ENCODE results near the gene TMEM154.

The TMEM154 gene

GRCh38 chr4:152677117-152677516 is 2.7 kb downstream of the TMEM154 start:
- Histone ChIP-seq H3K79me1 (replicated peaks; ENCODE audit: low read length, poor library complexity, severe bottlenecking) (peaks cover 16% of the 10 kb centered on the region), H2BK120ac (ENCODE audit: low read depth, low read length) (no peak overlapping the region), H3K4me1 (ENCODE audit: control insufficient read depth, insufficient read depth, low read depth, low read length) (peaks cover 7% of the 10 kb centered on the region), H2BK12ac (ENCODE audit: low read length in 2 of 2) (no peak overlapping the region), H3K9me3 (ENCODE audit: control insufficient read depth, low read length) (no peaks in the 10 kb centered on the region), H4K91ac (ENCODE audit: low read length) (no peak overlapping the region), H2BK5ac (ENCODE audit: low read depth, low read length, poor library complexity, severe bottlenecking) (no peak overlapping the region), H3K27me3 (ENCODE audit: control insufficient read depth in 1 of 2, insufficient read depth in 1 of 2, low read length in 2 of 2) (peaks cover 0 to 5% of the 10 kb centered on the region in 2 experiments), H2AFZ (ENCODE audit: low read depth, low read length) (no peak overlapping the region), H4K8ac (ENCODE audit: low read length) (no peak overlapping the region), H3K14ac (ENCODE audit: low read length in 2 of 2) (no peak overlapping the region), H3K27ac (ENCODE audit: low read length, poor library complexity, severe bottlenecking) (no peak overlapping the region), H3K9ac (ENCODE audit: low read length) (no peak overlapping the region), H2BK15ac (ENCODE audit: low read depth, poor library complexity, severe bottlenecking) (no peak overlapping the region), H3K23ac (ENCODE audit: low read length in 2 of 2) (peak overlapping the region in 1 of 2 experiments; percentile 30), H3K4ac (ENCODE audit: low read depth in 1 of 2, low read length in 2 of 2) (no peak overlapping the region), H3K18ac (ENCODE audit: low read depth in 1 of 2, low read length in 2 of 2) (no peak overlapping the region), H3K4me3 (ENCODE audit: insufficient read depth in 1 of 2, low read depth in 1 of 2, low read length in 2 of 2) (no peak overlapping the region), H3K36me3 (ENCODE audit: control insufficient read depth in 1 of 2, insufficient read depth in 2 of 2, low read depth in 1 of 2, low read length in 2 of 2) (no peaks in the 10 kb centered on the region), H3K4me2 (ENCODE audit: low read length, poor library complexity, severe bottlenecking) (no peak overlapping the region), H2AK5ac (ENCODE audit: low read length, severe bottlenecking) (no peak overlapping the region)
- DNase-seq = peak; percentile 19
- WGBS = no CpG with 5 or more reads among the region's 2 CpGs

- no peaks in the 10 kb centered on the region for H3K36me3 ChIP-seq (ENCODE audit: control insufficient read depth in 1 of 2, insufficient read depth in 2 of 2, low read depth in 1 of 2, low read length in 2 of 2)
- H3K4me2 ChIP-seq (ENCODE audit: low read length, poor library complexity, severe bottlenecking) = no peak overlapping the region
- H3K4me1 ChIP-seq (ENCODE audit: control insufficient read depth, insufficient read depth, low read depth, low read length) = peaks cover 5% of the 10 kb centered on the region
- H2BK120ac ChIP-seq (ENCODE audit: low read depth, low read length) = no peak overlapping the region
- DNase-seq = no peak
- no peak overlapping the region for H3K9ac ChIP-seq (ENCODE audit: low read length)
- no peak overlapping the region for H3K23ac ChIP-seq (ENCODE audit: low read length in 2 of 2)
- no peak overlapping the region for H2AFZ ChIP-seq (ENCODE audit: low read depth, low read length)
- H3K9me3 ChIP-seq (ENCODE audit: control insufficient read depth, low read length) = no peaks in the 10 kb centered on the region
- H4K91ac ChIP-seq (ENCODE audit: low read length) = no peak overlapping the region
- no peak overlapping the region for H3K18ac ChIP-seq (ENCODE audit: low read depth in 1 of 2, low read length in 2 of 2)
- peaks cover 0 to 5% of the 10 kb centered on the region in 2 experiments for H3K27me3 ChIP-seq (ENCODE audit: control insufficient read depth in 1 of 2, insufficient read depth in 1 of 2, low read length in 2 of 2)
- WGBS = 90% methylated on average over 1 of the region's 3 CpGs
- no peak overlapping the region for H3K4me3 ChIP-seq (ENCODE audit: insufficient read depth in 1 of 2, low read depth in 1 of 2, low read length in 2 of 2)
- H2BK15ac ChIP-seq (ENCODE audit: low read depth, poor library complexity, severe bottlenecking) = no peak overlapping the region
- H4K8ac ChIP-seq (ENCODE audit: low read length) = no peak overlapping the region
- no peak overlapping the region for H3K4ac ChIP-seq (ENCODE audit: low read depth in 1 of 2, low read length in 2 of 2)
- no peak overlapping the region for H3K14ac ChIP-seq (ENCODE audit: low read length in 2 of 2)
- peaks cover 19% of the 10 kb centered on the region for H3K79me1 ChIP-seq (replicated peaks; ENCODE audit: low read length, poor library complexity, severe bottlenecking)
- H2AK5ac ChIP-seq (ENCODE audit: low read length, severe bottlenecking) = no peak overlapping the region
- no peak overlapping the region for H2BK5ac ChIP-seq (ENCODE audit: low read depth, low read length, poor library complexity, severe bottlenecking)
- no peak overlapping the region for H2BK12ac ChIP-seq (ENCODE audit: low read length in 2 of 2)
- H3K27ac ChIP-seq (ENCODE audit: low read length, poor library complexity, severe bottlenecking) = no peak overlapping the region
These were observed 3.5 kb downstream of the TMEM154 start for GRCh38 chr4:152676052-152676854.

GRCh38 chr4:152674359-152674758 is 5.4 kb downstream of the TMEM154 start:
- H3K9me3 ChIP-seq (ENCODE audit: control insufficient read depth, low read length) = no peaks in the 10 kb centered on the region
- H3K79me1 ChIP-seq (replicated peaks; ENCODE audit: low read length, poor library complexity, severe bottlenecking) = peaks cover 25% of the 10 kb centered on the region
- no peak overlapping the region for H3K4me2 ChIP-seq (ENCODE audit: low read length, poor library complexity, severe bottlenecking)
- H2BK12ac ChIP-seq (ENCODE audit: low read length in 2 of 2) = no peak overlapping the region
- H3K9ac ChIP-seq (ENCODE audit: low read length) = no peak overlapping the region
- no peak overlapping the region for H2AFZ ChIP-seq (ENCODE audit: low read depth, low read length)
- WGBS = 89% methylated on average over 3 of the region's 3 CpGs
- no peak overlapping the region for H2BK120ac ChIP-seq (ENCODE audit: low read depth, low read length)
- no peak overlapping the region for H3K27ac ChIP-seq (ENCODE audit: low read length, poor library complexity, severe bottlenecking)
- H3K14ac ChIP-seq (ENCODE audit: low read length in 2 of 2) = no peak overlapping the region
- H4K8ac ChIP-seq (ENCODE audit: low read length) = no peak overlapping the region
- no peak overlapping the region for H3K4ac ChIP-seq (ENCODE audit: low read depth in 1 of 2, low read length in 2 of 2)
- DNase-seq = no peak
- H4K91ac ChIP-seq (ENCODE audit: low read length) = no peak overlapping the region
- no peaks in the 10 kb centered on the region for H3K36me3 ChIP-seq (ENCODE audit: control insufficient read depth in 1 of 2, insufficient read depth in 2 of 2, low read depth in 1 of 2, low read length in 2 of 2)
- H2AK5ac ChIP-seq (ENCODE audit: low read length, severe bottlenecking) = no peak overlapping the region
- H3K4me3 ChIP-seq (ENCODE audit: insufficient read depth in 1 of 2, low read depth in 1 of 2, low read length in 2 of 2) = no peak overlapping the region
- no peak overlapping the region for H2BK5ac ChIP-seq (ENCODE audit: low read depth, low read length, poor library complexity, severe bottlenecking)
- H3K27me3 ChIP-seq (ENCODE audit: control insufficient read depth in 1 of 2, insufficient read depth in 1 of 2, low read length in 2 of 2) = peaks cover 0 to 5% of the 10 kb centered on the region in 2 experiments
- no peak overlapping the region for H3K18ac ChIP-seq (ENCODE audit: low read depth in 1 of 2, low read length in 2 of 2)
- no peaks in the 10 kb centered on the region for H3K4me1 ChIP-seq (ENCODE audit: control insufficient read depth, insufficient read depth, low read depth, low read length)
- no peak overlapping the region for H2BK15ac ChIP-seq (ENCODE audit: low read depth, poor library complexity, severe bottlenecking)
- H3K23ac ChIP-seq (ENCODE audit: low read length in 2 of 2) = no peak overlapping the region

GRCh38 chr4:152673489-152673888 is 6.3 kb downstream of the TMEM154 start:
- no peak overlapping the region for H3K4me2 ChIP-seq (ENCODE audit: low read length, poor library complexity, severe bottlenecking)
- WGBS = 100% methylated on average over 3 of the region's 4 CpGs
- peaks cover 26% of the 10 kb centered on the region for H3K79me1 ChIP-seq (replicated peaks; ENCODE audit: low read length, poor library complexity, severe bottlenecking)
- no peak overlapping the region for H3K4me3 ChIP-seq (ENCODE audit: insufficient read depth in 1 of 2, low read depth in 1 of 2, low read length in 2 of 2)
- H3K14ac ChIP-seq (ENCODE audit: low read length in 2 of 2) = no peak overlapping the region
- H3K27ac ChIP-seq (ENCODE audit: low read length, poor library complexity, severe bottlenecking) = no peak overlapping the region
- peaks cover 0 to 2% of the 10 kb centered on the region in 2 experiments for H3K36me3 ChIP-seq (ENCODE audit: control insufficient read depth in 1 of 2, insufficient read depth in 2 of 2, low read depth in 1 of 2, low read length in 2 of 2)
- H3K18ac ChIP-seq (ENCODE audit: low read depth in 1 of 2, low read length in 2 of 2) = no peak overlapping the region
- no peak overlapping the region for H4K91ac ChIP-seq (ENCODE audit: low read length)
- no peak overlapping the region for H2BK12ac ChIP-seq (ENCODE audit: low read length in 2 of 2)
- H4K8ac ChIP-seq (ENCODE audit: low read length) = no peak overlapping the region
- H3K4me1 ChIP-seq (ENCODE audit: control insufficient read depth, insufficient read depth, low read depth, low read length) = no peaks in the 10 kb centered on the region
- no peak overlapping the region for H2AFZ ChIP-seq (ENCODE audit: low read depth, low read length)
- no peak for DNase-seq
- no peak overlapping the region for H2BK120ac ChIP-seq (ENCODE audit: low read depth, low read length)
- no peak overlapping the region for H3K4ac ChIP-seq (ENCODE audit: low read depth in 1 of 2, low read length in 2 of 2)
- no peak overlapping the region for H3K9ac ChIP-seq (ENCODE audit: low read length)
- H3K9me3 ChIP-seq (ENCODE audit: control insufficient read depth, low read length) = no peaks in the 10 kb centered on the region
- H2AK5ac ChIP-seq (ENCODE audit: low read length, severe bottlenecking) = no peak overlapping the region
- no peak overlapping the region for H3K23ac ChIP-seq (ENCODE audit: low read length in 2 of 2)
- H2BK15ac ChIP-seq (ENCODE audit: low read depth, poor library complexity, severe bottlenecking) = no peak overlapping the region
- peaks cover 0 to 5% of the 10 kb centered on the region in 2 experiments for H3K27me3 ChIP-seq (ENCODE audit: control insufficient read depth in 1 of 2, insufficient read depth in 1 of 2, low read length in 2 of 2)
- no peak overlapping the region for H2BK5ac ChIP-seq (ENCODE audit: low read depth, low read length, poor library complexity, severe bottlenecking)
